ENCODE measurements around the gene PPP2R2C. TPM values are rescaled to one million over a fixed set of nuclear protein-coding genes. Genes with fewer than 3 reads are reported as not detected.

The PPP2R2C gene
- total and polyA plus RNA-seq, 7 experiments from 2014 or later, result not detected

- no peaks in the 10 kb centered on the region for H3K36me3 ChIP-seq (ENCODE audit: control insufficient read depth in 2 of 3, insufficient read depth in 3 of 3, low read length in 3 of 3)
- H3K27me3 Mint-ChIP-seq, result peaks cover 3 to 17% (median 11%) of the 10 kb centered on the region in 5 donors
- intact Hi-C loops (cut with micrococcal nuclease), result no loop called here
- H3K4me1 Mint-ChIP-seq, result peaks cover 0 to 4% (median 0%) of the 10 kb centered on the region in 7 donors
- no peak overlapping the region for H3K27ac ChIP-seq (ENCODE audit: low read depth, low read length)
- no peaks in the 10 kb centered on the region for H3K4me1 ChIP-seq (ENCODE audit: control insufficient read depth in 2 of 2, insufficient read depth in 2 of 2, low read length in 2 of 2)
- ATAC-seq, result no peak
- no peak overlapping the region for H3K27ac Mint-ChIP-seq
- ChIA-PET POLR2A (no interaction called here), CTCF (no interaction called here)
- H3K4me3 Mint-ChIP-seq, result no peak overlapping the region
- peaks cover 0 to 11% (median 5%) of the 10 kb centered on the region in 11 donors for H3K9me3 Mint-ChIP-seq
- no peaks in the 10 kb centered on the region for H3K27me3 ChIP-seq (ENCODE audit: control insufficient read depth in 2 of 2, insufficient read depth in 2 of 2, low read length in 2 of 2)
- peaks cover 0 to 6% (median 0%) of the 10 kb centered on the region in 5 donors for H3K36me3 Mint-ChIP-seq
- H3K9me3 ChIP-seq (ENCODE audit: control insufficient read depth in 2 of 3, low read length in 3 of 3), result no peaks in the 10 kb centered on the region
- H3K4me3 ChIP-seq (ENCODE audit: low read length), result no peak overlapping the region
- no peak for DNase-seq
Observed at GRCh38 chr4:6513678-6514077, 41.3 kb upstream of the PPP2R2C start.

DNA sequence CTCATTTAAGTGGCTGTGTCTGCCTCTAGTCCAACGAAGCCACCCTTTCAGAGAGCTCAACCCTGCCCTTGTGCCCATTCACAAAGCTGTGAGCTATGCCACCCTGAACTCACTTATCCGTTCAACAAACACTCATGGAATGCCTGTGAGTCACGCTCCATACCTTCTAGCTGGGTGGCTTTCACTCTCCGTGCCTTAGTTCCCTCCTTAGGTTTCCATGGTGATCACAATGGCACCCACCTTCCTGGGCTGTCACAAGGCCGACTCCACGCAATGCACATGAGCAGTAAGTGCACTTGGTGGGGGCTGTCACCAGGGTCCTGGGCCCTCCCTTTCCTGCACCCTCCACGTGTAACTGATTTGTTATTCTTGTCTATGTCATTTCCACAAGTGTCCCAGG, 37.2 kb upstream of the PPP2R2C start:
- no peaks in the 10 kb centered on the region for H3K36me3 ChIP-seq (ENCODE audit: control insufficient read depth in 2 of 3, insufficient read depth in 3 of 3, low read length in 3 of 3)
- DNase-seq (no peak), ATAC-seq (no peak)
- no peak overlapping the region for H3K4me3 ChIP-seq (ENCODE audit: low read length)
- H3K27ac ChIP-seq (ENCODE audit: low read depth, low read length), result no peak overlapping the region
- Mint-ChIP-seq H3K27ac (no peak overlapping the region), H3K4me3 (no peak overlapping the region), H3K36me3 (peaks cover 0 to 9% (median 0%) of the 10 kb centered on the region in 5 donors), H3K27me3 (peaks cover 0 to 16% (median 5%) of the 10 kb centered on the region in 5 donors), H3K4me1 (peaks cover 0 to 4% (median 0%) of the 10 kb centered on the region in 7 donors), H3K9me3 (peaks cover 0 to 36% (median 17%) of the 10 kb centered on the region in 11 donors)
- CTCF ChIA-PET, result no interaction called here
- no peaks in the 10 kb centered on the region for H3K27me3 ChIP-seq (ENCODE audit: control insufficient read depth in 2 of 2, insufficient read depth in 2 of 2, low read length in 2 of 2)
- no peaks in the 10 kb centered on the region for H3K4me1 ChIP-seq (ENCODE audit: control insufficient read depth in 2 of 2, insufficient read depth in 2 of 2, low read length in 2 of 2)
- H3K9me3 ChIP-seq (ENCODE audit: control insufficient read depth in 2 of 3, low read length in 3 of 3), result peaks cover 0 to 6% (median 0%) of the 10 kb centered on the region in 3 experiments
- intact Hi-C loops (cut with micrococcal nuclease), result no loop called here
- POLR2A ChIA-PET, result no interaction called here

GRCh38 chr4:6507345-6507744, 34.9 kb upstream of the PPP2R2C start:
- H3K36me3 Mint-ChIP-seq, result peaks cover 0 to 13% (median 4%) of the 10 kb centered on the region in 5 donors
- H3K4me3 ChIP-seq (ENCODE audit: low read length), result no peak overlapping the region
- POLR2A ChIA-PET, result no interaction called here

DNA sequence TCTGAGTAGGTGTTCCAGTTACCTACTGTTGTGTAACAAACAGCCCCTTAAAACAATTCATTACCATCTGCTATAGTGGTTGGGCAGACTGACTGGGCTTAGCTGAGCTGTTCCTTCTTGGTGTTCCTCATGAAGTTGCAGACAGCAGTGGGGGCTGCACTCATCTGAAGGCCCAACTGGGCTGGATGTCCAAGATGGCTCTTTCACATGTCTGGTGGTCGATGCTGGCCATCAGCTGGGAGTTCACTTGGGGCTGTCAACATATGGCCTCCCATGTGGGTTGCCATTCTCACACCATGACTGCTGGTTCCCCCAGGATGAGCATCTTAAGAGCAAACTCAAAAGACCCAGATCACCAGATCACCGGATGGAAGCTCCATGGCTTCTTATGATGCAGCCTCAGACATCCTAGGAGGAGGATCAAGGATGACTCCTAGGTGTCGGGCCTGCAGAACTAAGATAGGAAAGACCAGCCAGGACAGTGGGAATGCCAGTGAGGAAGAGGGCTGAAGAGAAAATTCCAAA, 34.3 kb upstream of the PPP2R2C start:
- CTCF ChIA-PET, result no interaction called here
- POLR2A ChIA-PET, result no interaction called here
- no peak for ATAC-seq
- H3K27ac ChIP-seq (ENCODE audit: low read depth, low read length), result no peak overlapping the region
- peaks cover 0 to 4% (median 0%) of the 10 kb centered on the region in 7 donors for H3K4me1 Mint-ChIP-seq
- no peak overlapping the region for H3K4me3 ChIP-seq (ENCODE audit: low read length)
- H3K4me1 ChIP-seq (ENCODE audit: control insufficient read depth in 2 of 2, insufficient read depth in 2 of 2, low read length in 2 of 2), result no peaks in the 10 kb centered on the region
- no peak overlapping the region for H3K4me3 Mint-ChIP-seq
- H3K36me3 ChIP-seq (ENCODE audit: control insufficient read depth in 2 of 3, insufficient read depth in 3 of 3, low read length in 3 of 3), result no peaks in the 10 kb centered on the region
- H3K9me3 ChIP-seq (ENCODE audit: control insufficient read depth in 2 of 3, low read length in 3 of 3), result peaks cover 0 to 15% (median 0%) of the 10 kb centered on the region in 3 experiments
- H3K36me3 Mint-ChIP-seq, result peaks cover 0 to 13% (median 4%) of the 10 kb centered on the region in 5 donors
- no peak for DNase-seq
- no peaks in the 10 kb centered on the region for H3K27me3 ChIP-seq (ENCODE audit: control insufficient read depth in 2 of 2, insufficient read depth in 2 of 2, low read length in 2 of 2)
- intact Hi-C loops (cut with micrococcal nuclease), result no loop called here
- peaks cover 0 to 28% (median 22%) of the 10 kb centered on the region in 5 donors for H3K27me3 Mint-ChIP-seq
- no peak overlapping the region for H3K27ac Mint-ChIP-seq
- H3K9me3 Mint-ChIP-seq, result peaks cover 15 to 50% (median 27%) of the 10 kb centered on the region in 11 donors

More at GRCh38 chr4:6507345-6507744, 34.9 kb upstream of the PPP2R2C start:
- Histone ChIP-seq H3K9me3 (ENCODE audit: control insufficient read depth in 2 of 3, low read length in 3 of 3) (peaks cover 0 to 15% (median 0%) of the 10 kb centered on the region in 3 experiments), H3K4me1 (ENCODE audit: control insufficient read depth in 2 of 2, insufficient read depth in 2 of 2, low read length in 2 of 2) (no peaks in the 10 kb centered on the region), H3K27ac (ENCODE audit: low read depth, low read length) (no peak overlapping the region), H3K27me3 (ENCODE audit: control insufficient read depth in 2 of 2, insufficient read depth in 2 of 2, low read length in 2 of 2) (no peaks in the 10 kb centered on the region), H3K36me3 (ENCODE audit: control insufficient read depth in 2 of 3, insufficient read depth in 3 of 3, low read length in 3 of 3) (no peaks in the 10 kb centered on the region)
- Mint-ChIP-seq H3K27ac (no peak overlapping the region), H3K9me3 (peaks cover 15 to 50% (median 27%) of the 10 kb centered on the region in 11 donors), H3K4me3 (no peak overlapping the region), H3K27me3 (peaks cover 0 to 27% (median 19%) of the 10 kb centered on the region in 5 donors), H3K4me1 (peaks cover 0 to 4% (median 0%) of the 10 kb centered on the region in 7 donors)
- intact Hi-C loops (cut with micrococcal nuclease), result no loop called here
- CTCF ChIA-PET, result interaction anchor here (0.6 kb wide), 1 partner anchor 567 kb away, joined by 3 read pairs; no protein-coding TSS in a partner anchor
- DNase-seq (no peak), ATAC-seq (no peak)

DNA sequence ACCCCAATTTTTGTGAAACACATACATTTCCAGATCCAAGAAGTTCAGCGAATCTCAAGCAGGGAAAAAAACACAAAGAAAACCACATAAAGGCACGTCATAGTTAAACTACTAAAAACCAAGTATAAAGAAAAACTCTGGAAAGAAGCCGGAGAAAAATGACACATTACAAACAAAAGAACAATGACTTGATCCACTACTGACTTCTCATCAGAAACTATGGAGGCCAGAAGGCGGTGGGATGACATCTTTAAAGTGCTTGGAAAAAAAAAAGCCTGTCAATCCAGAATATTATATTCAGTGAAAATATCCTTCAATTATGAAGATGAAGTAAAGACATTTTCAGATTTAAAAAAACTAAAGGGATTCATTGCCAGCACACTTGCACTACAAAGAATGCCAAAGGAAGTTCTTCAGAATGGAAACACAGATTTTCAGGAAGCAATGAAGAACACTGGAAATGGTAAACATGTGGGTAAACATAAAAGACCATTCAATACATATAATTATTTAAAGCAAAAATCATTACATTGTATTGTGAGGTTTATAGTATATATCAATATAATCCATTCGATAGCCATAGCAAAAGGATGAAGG, 32.6 kb upstream of the PPP2R2C start:
- DNase-seq, result no peak
- Histone ChIP-seq H3K9me3 (ENCODE audit: control insufficient read depth in 2 of 3, low read length in 3 of 3) (peaks cover 0 to 15% (median 0%) of the 10 kb centered on the region in 3 experiments), H3K4me1 (ENCODE audit: control insufficient read depth in 2 of 2, insufficient read depth in 2 of 2, low read length in 2 of 2) (no peaks in the 10 kb centered on the region), H3K27me3 (ENCODE audit: control insufficient read depth in 2 of 2, insufficient read depth in 2 of 2, low read length in 2 of 2) (peaks cover 0 to 4% of the 10 kb centered on the region in 2 donors), H3K4me3 (ENCODE audit: low read length) (no peak overlapping the region), H3K27ac (ENCODE audit: low read depth, low read length) (no peak overlapping the region), H3K36me3 (ENCODE audit: control insufficient read depth in 2 of 3, insufficient read depth in 3 of 3, low read length in 3 of 3) (no peaks in the 10 kb centered on the region)
- Mint-ChIP-seq H3K36me3 (peaks cover 0 to 13% (median 4%) of the 10 kb centered on the region in 5 donors), H3K27ac (no peak overlapping the region), H3K9me3 (peaks cover 11 to 50% (median 23%) of the 10 kb centered on the region in 11 donors), H3K4me1 (peaks cover 0 to 1% (median 0%) of the 10 kb centered on the region in 7 donors), H3K27me3 (peaks cover 0 to 45% (median 29%) of the 10 kb centered on the region in 5 donors), H3K4me3 (no peak overlapping the region)
- ATAC-seq, result no peak
- CTCF ChIA-PET, result no interaction called here
- intact Hi-C loops (cut with micrococcal nuclease), result no loop called here
- POLR2A ChIA-PET, result no interaction called here

DNA sequence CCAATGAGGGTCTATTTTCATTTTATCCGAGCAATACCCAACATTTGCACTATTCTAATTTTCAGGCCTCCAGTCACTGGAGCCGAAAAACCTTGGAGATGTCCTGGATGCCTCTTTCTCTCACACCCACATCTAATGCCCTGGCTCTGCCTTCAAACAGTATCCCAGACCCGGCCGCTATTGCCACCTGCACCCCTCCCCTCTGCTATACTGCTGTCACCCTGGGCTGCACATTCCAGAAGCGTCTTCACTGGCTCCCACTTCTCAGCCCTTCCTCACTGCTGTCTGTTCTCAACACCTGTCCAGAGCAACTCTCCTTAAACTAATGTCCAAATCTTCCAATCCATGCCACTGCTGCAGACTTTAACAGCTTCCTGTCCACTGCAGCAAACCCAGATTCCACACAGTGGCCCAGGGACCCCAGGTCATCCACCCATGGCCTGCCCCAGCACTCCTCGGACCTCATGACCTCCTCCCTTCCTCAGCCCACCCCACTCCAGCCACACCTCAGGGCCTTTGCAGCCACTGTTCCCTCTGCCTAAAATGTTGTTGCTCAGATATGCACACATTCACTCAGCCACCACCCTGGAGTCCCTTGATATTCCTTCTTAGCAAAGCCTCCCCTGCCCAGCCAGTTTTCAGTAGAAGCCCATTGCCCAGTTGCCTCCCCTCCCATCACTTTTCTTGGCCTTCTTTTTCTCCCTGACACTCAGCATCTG, 30.5 kb upstream of the PPP2R2C start:
- CTCF ChIA-PET, result no interaction called here
- Histone ChIP-seq H3K4me1 (ENCODE audit: control insufficient read depth in 2 of 2, insufficient read depth in 2 of 2, low read length in 2 of 2) (no peaks in the 10 kb centered on the region), H3K4me3 (ENCODE audit: low read length) (no peak overlapping the region), H3K27me3 (ENCODE audit: control insufficient read depth in 2 of 2, insufficient read depth in 2 of 2, low read length in 2 of 2) (peaks cover 0 to 4% of the 10 kb centered on the region in 2 donors), H3K36me3 (ENCODE audit: control insufficient read depth in 2 of 3, insufficient read depth in 3 of 3, low read length in 3 of 3) (no peaks in the 10 kb centered on the region), H3K27ac (ENCODE audit: low read depth, low read length) (no peak overlapping the region), H3K9me3 (ENCODE audit: control insufficient read depth in 2 of 3, low read length in 3 of 3) (peaks cover 0 to 15% (median 0%) of the 10 kb centered on the region in 3 experiments)
- DNase-seq (no peak), ATAC-seq (no peak)
- intact Hi-C loops (cut with micrococcal nuclease), result no loop called here
- H3K27ac Mint-ChIP-seq, result no peak overlapping the region
- H3K27me3 Mint-ChIP-seq, result peaks cover 0 to 54% (median 36%) of the 10 kb centered on the region in 5 donors
- peaks cover 0 to 1% (median 0%) of the 10 kb centered on the region in 7 donors for H3K4me1 Mint-ChIP-seq
- H3K4me3 Mint-ChIP-seq, result no peak overlapping the region
- peaks cover 0 to 13% (median 4%) of the 10 kb centered on the region in 5 donors for H3K36me3 Mint-ChIP-seq
- POLR2A ChIA-PET, result no interaction called here
- H3K9me3 Mint-ChIP-seq, result peaks cover 11 to 49% (median 23%) of the 10 kb centered on the region in 11 donors
